GM18502 (cell line): ENCODE data around the gene TRIM39.
"Not testable (repeated sequence)": the region's sequence is repeated elsewhere in the genome, so short reads cannot be mapped to it uniquely, and the experiment has no call there.

Experiments
- ATAC-seq: cut with Tn5 transposase; IDR thresholded peaks from one replicate; pipeline ENCODE4 v1.9.1; 2021; ENCODE audit warnings: mild to moderate bottlenecking; ENCODE audit not compliant: unreplicated experiment, poor library complexity

Gene TRIM39

GRCh38 chr6:30359276-30359675 lies 32.5 kb downstream of the TRIM39 start:
- ATAC-seq: no peak

GRCh38 chr6:30360139-30360538 lies 33.4 kb downstream of the TRIM39 start:
- no peak for ATAC-seq

GRCh38 chr6:30361661-30362060 lies 34.9 kb downstream of the TRIM39 start:
- no peak for ATAC-seq

GRCh38 chr6:30363459-30363858 lies 36.7 kb downstream of the TRIM39 start:
- ATAC-seq: no peak

- no peak for ATAC-seq
Observed at GRCh38 chr6:30364591-30364990, 37.9 kb downstream of the TRIM39 start.

- ATAC-seq: not testable (repeated sequence)
Observed at GRCh38 chr6:30369280-30369679, 42.6 kb downstream of the TRIM39 start.

- ATAC-seq: no peak
Observed at GRCh38 chr6:30378290-30378937, 51.7 kb downstream of the TRIM39 start.

GRCh38 chr6:30380464-30380863 lies 53.7 kb downstream of the TRIM39 start:
- no peak for ATAC-seq

GRCh38 chr6:30386166-30386565 lies 59.4 kb downstream of the TRIM39 start:
- no peak for ATAC-seq

GRCh38 chr6:30391240-30391639 lies 64.5 kb downstream of the TRIM39 start:
- no peak for ATAC-seq
